Neural progenitor cell (in vitro differentiated cells): ENCODE results near the gene SCARF2. TPM values are rescaled to one million over a fixed set of nuclear protein-coding genes. Genes with fewer than 3 reads are reported as not detected.

Source experiments
- DNase-seq: peaks from one replicate; pipeline ENCODE4 v3.0.0-alpha.2; 2016; ENCODE audit warnings: low spot score
- H2AFZ ChIP-seq: fragments of 200-600 bp; sonication (generic); replicated peaks from 2 replicates; pipeline ENCODE4 v1.6.1; 2016; ENCODE audit warnings: antibody characterized with exemption
- H3F3A ChIP-seq: fragments of 200-600 bp; sonication (generic); 2 replicates; pipeline ENCODE4 v1.6.1; 2016; ENCODE audit warnings: antibody characterized with exemption, low read depth
- H3K27ac ChIP-seq: fragments of 200-600 bp; sonication (generic); 2 replicates; pipeline ENCODE4 v1.5.1; 2016; ENCODE audit warnings: mild to moderate bottlenecking
- H3K27me3 ChIP-seq: fragments of 200-600 bp; sonication (generic); 2 replicates; pipeline ENCODE4 v1.6.1; 2016; ENCODE audit warnings: mild to moderate bottlenecking, moderate library complexity
- H3K36me3 ChIP-seq: fragments of 200-600 bp; sonication (generic); 2 replicates; pipeline ENCODE4 v1.5.1; 2016
- H3K4me1 ChIP-seq: fragments of 200-600 bp; sonication (generic); 2 replicates; pipeline ENCODE4 v1.6.1; 2016; ENCODE audit warnings: mixed run types
- H3K4me2 ChIP-seq: fragments of 200-600 bp; sonication (generic); 2 replicates; pipeline ENCODE4 v1.6.1; 2016
- H3K4me3 ChIP-seq: fragments of 200-600 bp; sonication (generic); 2 replicates; pipeline ENCODE4 v1.5.1; 2016
- H3K79me2 ChIP-seq: fragments of 200-600 bp; sonication (generic); 2 replicates; pipeline ENCODE4 v1.6.1; 2016; ENCODE audit warnings: low read depth
- H3K9ac ChIP-seq: fragments of 200-600 bp; sonication (generic); 2 replicates; pipeline ENCODE4 v1.6.1; 2016
- H3K9me3 ChIP-seq: fragments of 200-600 bp; sonication (generic); 2 replicates; pipeline ENCODE4 v1.5.1; 2016; ENCODE audit warnings: low read depth
- H4K20me1 ChIP-seq: fragments of 200-600 bp; sonication (generic); 2 replicates; pipeline ENCODE4 v1.6.1; 2016; ENCODE audit warnings: low read depth
- H3K27ac Mint-ChIP-seq: 3 replicates; pipeline ENCODE4 v1.8.0; 2021; ENCODE audit warnings: mixed read lengths
- H3K27me3 Mint-ChIP-seq: 2 replicates; pipeline ENCODE4 v1.8.0; 2022; ENCODE audit warnings: low read depth, mild to moderate bottlenecking, inconsistent platforms, moderate library complexity, mixed read lengths; ENCODE audit not compliant: insufficient read depth
- H3K36me3 Mint-ChIP-seq: 3 replicates; pipeline ENCODE4 v1.8.0; 2021; ENCODE audit warnings: mixed read lengths
- H3K4me1 Mint-ChIP-seq: 3 replicates; pipeline ENCODE4 v1.8.0; 2021; ENCODE audit warnings: mixed read lengths
- H3K4me3 Mint-ChIP-seq: 3 replicates; pipeline ENCODE4 v1.8.0; 2021; ENCODE audit warnings: mild to moderate bottlenecking, moderate library complexity, mixed read lengths
- H3K9me3 Mint-ChIP-seq: 3 replicates; pipeline ENCODE4 v1.8.0; 2020; ENCODE audit warnings: mixed read lengths
- CTCF ChIP-seq: fragments of 200-600 bp; sonication (generic); IDR thresholded peaks from 2 replicates; pipeline ENCODE4 v1.5.1; 2017; ENCODE audit warnings: antibody characterized with exemption, mild to moderate bottlenecking
- EZH2 ChIP-seq: fragments of 200-600 bp; sonication (generic); IDR thresholded peaks from 2 replicates; pipeline ENCODE4 v1.6.1; 2017; ENCODE audit warnings: antibody characterized with exemption, mild to moderate bottlenecking, moderate library complexity
- EZH2phosphoT487 ChIP-seq: fragments of 200-600 bp; sonication (generic); IDR thresholded peaks from 2 replicates; pipeline ENCODE4 v1.6.1; 2017; ENCODE audit warnings: antibody characterized with exemption
- total RNA-seq: library from RNA; depleted of rRNA; stranded (reverse); fragments of >200 nt; gene quantifications from 2 replicates; pipeline ENCODE4 v1.2.3, GENCODE V29; 2015; ENCODE audit warnings: low replicate concordance

SCARF2 gene
- total RNA-seq, 1 donor from 2014 or later: 0.22 TPM

GRCh38 chr22:20440637-20441591 is 3.3 kb upstream of the SCARF2 start:
- peaks cover 4% of the 10 kb centered on the region for H3K27me3 Mint-ChIP-seq
- Histone ChIP-seq H4K20me1 (peaks cover 39% of the 10 kb centered on the region), H3K4me2 (no peak overlapping the region), H3K9me3 (no peaks in the 10 kb centered on the region), H3K27ac (no peak overlapping the region), H2AFZ (no peak overlapping the region), H3K36me3 (no peaks in the 10 kb centered on the region), H3K9ac (no peak overlapping the region), H3K27me3 (peaks cover 46% of the 10 kb centered on the region), H3K4me1 (no peaks in the 10 kb centered on the region), H3F3A (peaks cover 9% of the 10 kb centered on the region), H3K79me2 (no peaks in the 10 kb centered on the region), H3K4me3 (no peak overlapping the region)
- no peak overlapping the region for H3K27ac Mint-ChIP-seq
- no peak overlapping the region for H3K4me3 Mint-ChIP-seq
- H3K4me1 Mint-ChIP-seq: peaks cover 13% of the 10 kb centered on the region
- no peak for DNase-seq
- H3K36me3 Mint-ChIP-seq: peaks cover 14% of the 10 kb centered on the region
- H3K9me3 Mint-ChIP-seq: no peaks in the 10 kb centered on the region
- no peak for TF ChIP-seq EZH2phosphoT487
- TF ChIP-seq EZH2: no peak
- TF ChIP-seq CTCF: no peak

- Histone ChIP-seq H4K20me1 (peaks cover 47% of the 10 kb centered on the region), H3K9me3 (no peaks in the 10 kb centered on the region), H3K79me2 (no peaks in the 10 kb centered on the region), H2AFZ (no peak overlapping the region), H3F3A (peaks cover 9% of the 10 kb centered on the region), H3K27me3 (peaks cover 55% of the 10 kb centered on the region), H3K4me3 (no peak overlapping the region), H3K4me1 (no peaks in the 10 kb centered on the region), H3K36me3 (no peaks in the 10 kb centered on the region), H3K9ac (no peak overlapping the region), H3K4me2 (no peak overlapping the region), H3K27ac (no peak overlapping the region)
- Mint-ChIP-seq H3K4me3 (no peak overlapping the region), H3K9me3 (no peaks in the 10 kb centered on the region), H3K4me1 (peaks cover 19% of the 10 kb centered on the region), H3K36me3 (peaks cover 16% of the 10 kb centered on the region), H3K27me3 (peaks cover 5% of the 10 kb centered on the region), H3K27ac (no peak overlapping the region)
- no peak for DNase-seq
- no peak for TF ChIP-seq EZH2
- TF ChIP-seq CTCF: no peak
- TF ChIP-seq EZH2phosphoT487: no peak
Observed at GRCh38 chr22:20439928-20440575, 2.4 kb upstream of the SCARF2 start.

DNA sequence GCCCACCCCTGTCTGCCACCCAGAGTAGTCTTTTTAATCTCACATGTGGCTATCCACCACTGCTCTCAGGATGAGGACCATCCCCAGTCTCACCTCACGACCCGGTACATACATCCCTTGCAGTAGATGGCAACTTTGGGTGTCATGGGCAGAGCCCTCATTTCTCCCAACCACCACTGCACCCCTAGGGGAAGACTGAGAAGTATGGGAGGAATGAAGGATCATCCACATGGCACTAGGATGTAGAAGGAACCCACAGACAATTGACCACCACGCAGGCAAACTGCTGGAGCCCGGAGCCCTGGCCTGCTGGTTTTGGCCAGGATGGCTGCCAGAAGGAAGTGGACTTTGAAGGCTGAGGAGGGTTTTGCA is 1.9 kb upstream of the SCARF2 start:
- Mint-ChIP-seq H3K4me1 (peaks cover 19% of the 10 kb centered on the region), H3K4me3 (peak overlapping the region; percentile 68), H3K27ac (no peak overlapping the region), H3K27me3 (peaks cover 10% of the 10 kb centered on the region), H3K36me3 (peaks cover 15% of the 10 kb centered on the region), H3K9me3 (no peaks in the 10 kb centered on the region)
- no peak overlapping the region for H3K4me2 ChIP-seq
- peaks cover 51% of the 10 kb centered on the region for H4K20me1 ChIP-seq
- no peaks in the 10 kb centered on the region for H3K36me3 ChIP-seq
- no peak for DNase-seq
- H3K27ac ChIP-seq: no peak overlapping the region
- no peaks in the 10 kb centered on the region for H3K79me2 ChIP-seq
- no peak overlapping the region for H3K4me3 ChIP-seq
- TF ChIP-seq EZH2: no peak
- TF ChIP-seq CTCF: no peak
- H3K9me3 ChIP-seq: no peaks in the 10 kb centered on the region
- peaks cover 9% of the 10 kb centered on the region for H3F3A ChIP-seq
- H3K27me3 ChIP-seq: peaks cover 60% of the 10 kb centered on the region
- no peaks in the 10 kb centered on the region for H3K4me1 ChIP-seq
- no peak overlapping the region for H2AFZ ChIP-seq
- no peak overlapping the region for H3K9ac ChIP-seq
